Right renal pelvis (tissue), 4 donors: ENCODE measurements around the gene MAEL. TPM values are rescaled to one million over a fixed set of nuclear protein-coding genes. Genes with fewer than 3 reads are reported as not detected.
"Not testable (repeated sequence)": the region's sequence is repeated elsewhere in the genome, so short reads cannot be mapped to it uniquely, and the experiment has no call there.

Experiments
- DNase-seq, 4 donors: peaks; one replicate each; pipeline ENCODE4 v3.0.0-alpha.2; 2013; ENCODE audit warnings: low read depth in 4 of 4, low spot score in 3 of 4, missing footprints in 1 of 4
- polyA plus RNA-seq, 4 donors: library from polyadenylated mRNA; unstranded; fragments of 120-200 nt; gene quantifications; one replicate each; pipeline ENCODE4 v1.2.1, GENCODE V29; 2013; ENCODE audit not compliant: insufficient read length in 4 of 4

The MAEL gene
- polyA plus RNA-seq, 4 donors: 2.1 to 2.7 (median 2.5) TPM

- DNase-seq: peak in 3 of 4 donors; percentile 23 to 49 (median 29)
These were observed 13.5 kb upstream of the MAEL start, which contains the start of gene ILDR2 for GRCh38 chr1:166975361-166976129. Gene ILDR2 (minus strand): TSS chr1:166975540. CDS start chr1:166975268, 272 bp downstream.

GRCh38 chr1:166977951-166978350 is 11.1 kb upstream of the MAEL start:
- no peak for DNase-seq

GRCh38 chr1:166978821-166979220 is 10.3 kb upstream of the MAEL start:
- no peak for DNase-seq

- no peak for DNase-seq
These were observed 8.7 kb upstream of the MAEL start for GRCh38 chr1:166980383-166980782.

GRCh38 chr1:166980818-166981217 is 8.3 kb upstream of the MAEL start:
- no peak for DNase-seq

GRCh38 chr1:166981589-166981988 is 7.5 kb upstream of the MAEL start:
- DNase-seq: no peak

- no peak for DNase-seq
These were observed 10.0 kb downstream of the MAEL start for GRCh38 chr1:166999075-166999474.

GRCh38 chr1:166999500-167000055 is 10.5 kb downstream of the MAEL start:
- DNase-seq: no peak

- DNase-seq: no peak
These were observed 11.5 kb downstream of the MAEL start for GRCh38 chr1:167000546-167000945.

- no peak for DNase-seq
These were observed 13.3 kb downstream of the MAEL start for GRCh38 chr1:167002354-167002753.

- no peak for DNase-seq
These were observed 14.6 kb downstream of the MAEL start for GRCh38 chr1:167003711-167004110.

GRCh38 chr1:167011560-167012191 is 22.6 kb downstream of the MAEL start:
- DNase-seq: no peak

- DNase-seq: no peak
These were observed 23.5 kb downstream of the MAEL start for GRCh38 chr1:167012570-167012969.

- DNase-seq: no peak
These were observed 24.2 kb downstream of the MAEL start for GRCh38 chr1:167013108-167013929.

- DNase-seq: no peak
These were observed 27.1 kb downstream of the MAEL start for GRCh38 chr1:167016100-167016750.

GRCh38 chr1:167022384-167022783 is 33.3 kb downstream of the MAEL start:
- no peak for DNase-seq

GRCh38 chr1:167029553-167029952 is 40.5 kb downstream of the MAEL start:
- DNase-seq: not testable (repeated sequence)

- no peak for DNase-seq
These were observed 44.6 kb downstream of the MAEL start for GRCh38 chr1:167033646-167034045.

GRCh38 chr1:167043752-167044488 is 54.8 kb downstream of the MAEL start:
- DNase-seq: peak in 3 of 4 donors; percentile 51 to 58 (median 56)

GRCh38 chr1:167051907-167052306 is 62.8 kb downstream of the MAEL start:
- DNase-seq: no peak
